ENCODE results near the gene CDC6.
"Not testable (repeated sequence)": the region's sequence is repeated elsewhere in the genome, so short reads cannot be mapped to it uniquely, and the experiment has no call there.

The CDC6 gene

GRCh38 chr17:40290629-40291280 lies 3.1 kb downstream of the CDC6 start:
- DNase-seq: no peak

GRCh38 chr17:40291281-40291664 lies 3.6 kb downstream of the CDC6 start:
- no peak for DNase-seq

- DNase-seq: no peak
These were observed 5.7 kb downstream of the CDC6 start for GRCh38 chr17:40293363-40293762.

- DNase-seq: no peak
These were observed 8.1 kb downstream of the CDC6 start for GRCh38 chr17:40295488-40296436.

GRCh38 chr17:40297511-40297910 lies 9.8 kb downstream of the CDC6 start:
- DNase-seq: no peak

GRCh38 chr17:40298726-40299125 lies 11.0 kb downstream of the CDC6 start:
- no peak for DNase-seq

GRCh38 chr17:40299159-40299757 lies 11.6 kb downstream of the CDC6 start:
- not testable (repeated sequence) for DNase-seq

- DNase-seq: no peak
These were observed 13.6 kb downstream of the CDC6 start for GRCh38 chr17:40301315-40301714.

GRCh38 chr17:40303009-40303657 lies 15.5 kb downstream of the CDC6 start:
- no peak for DNase-seq

- DNase-seq: no peak
These were observed 16.3 kb downstream of the CDC6 start for GRCh38 chr17:40303708-40304551.

GRCh38 chr17:40304552-40304863 lies 16.8 kb downstream of the CDC6 start:
- not testable (repeated sequence) for DNase-seq

GRCh38 chr17:40304866-40305265 lies 17.2 kb downstream of the CDC6 start:
- not testable (repeated sequence) for DNase-seq

- no peak for DNase-seq
These were observed 18.7 kb downstream of the CDC6 start for GRCh38 chr17:40306395-40306794.

GRCh38 chr17:40307001-40307730 lies 19.5 kb downstream of the CDC6 start:
- DNase-seq: no peak

GRCh38 chr17:40307740-40308239 lies 20.1 kb downstream of the CDC6 start:
- DNase-seq: no peak

- no peak for DNase-seq
These were observed 21.6 kb downstream of the CDC6 start, which contains the start of gene RARA for GRCh38 chr17:40309031-40309948. TSS of gene RARA (plus strand) at chr17:40309180. CDS start at chr17:40331219, 22,039 bp downstream.

GRCh38 chr17:40309949-40310510 lies 22.4 kb downstream of the CDC6 start:
- DNase-seq: no peak

- DNase-seq: no peak
These were observed 23.3 kb downstream of the CDC6 start for GRCh38 chr17:40310882-40311391.

GRCh38 chr17:40311575-40311974 lies 23.9 kb downstream of the CDC6 start:
- DNase-seq: no peak
